ENCODE data around the gene LRRC14B. TPM values are rescaled to one million over a fixed set of nuclear protein-coding genes. Genes with fewer than 3 reads are reported as not detected.
A peak's percentile ranks its signal among the peaks of the same experiment; 100 is the strongest.

The LRRC14B gene
- total RNA-seq (2022) (not detected in 2 replicates), Bru-seq, nascent RNA (not detected), BruChase-seq, experiment 1, labeled RNA remaining after a 6-hour chase (not detected), BruChase-seq, experiment 2, labeled RNA remaining after a 2-hour chase (not detected)
- long read RNA-seq = 0 reads

DNA sequence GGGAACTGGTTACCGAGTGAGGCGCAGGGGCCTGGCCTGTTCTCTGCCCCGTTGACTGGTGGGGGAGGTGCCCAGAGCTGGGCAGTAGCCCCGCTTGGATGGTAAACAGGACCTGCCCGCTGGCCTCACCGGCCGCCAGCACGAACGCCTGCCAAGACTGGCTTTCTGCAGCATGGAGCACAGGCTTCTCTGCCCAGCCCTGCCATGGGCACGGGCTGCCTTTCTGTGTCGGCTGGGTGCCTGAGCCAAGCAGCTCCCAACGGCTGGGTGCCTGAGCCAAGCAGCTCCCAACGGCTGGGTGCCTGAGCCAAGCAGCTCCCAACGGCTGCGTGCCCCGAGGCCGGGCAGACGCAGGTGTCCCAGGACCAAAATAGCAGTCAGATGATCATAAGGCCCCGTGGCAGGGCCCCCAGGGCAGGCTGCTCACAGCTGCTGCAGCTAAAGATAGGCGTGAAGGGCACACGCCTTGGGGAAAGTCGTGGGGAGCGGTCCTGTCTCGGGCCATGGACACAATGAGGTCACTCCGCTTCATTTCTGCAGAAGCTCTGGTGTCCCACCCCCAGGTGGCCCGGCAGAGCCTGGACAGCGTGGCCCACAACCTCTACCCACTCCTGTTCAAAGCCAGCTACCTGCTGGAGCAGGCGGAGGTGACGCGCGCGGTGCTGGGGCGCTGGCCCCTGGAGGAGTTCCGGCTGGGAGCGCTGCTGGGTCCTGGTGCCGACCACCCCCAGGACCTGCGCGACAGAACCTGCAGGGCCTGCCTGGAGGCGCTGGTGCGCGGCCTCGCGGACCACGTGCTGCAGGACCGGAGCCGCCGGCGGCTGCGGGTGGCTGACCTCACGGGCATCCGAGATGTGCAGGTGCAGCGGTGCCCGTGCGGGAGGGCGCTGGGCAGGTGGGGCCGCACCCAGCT lies at the start of gene LRRC14B:
Gene LRRC14B, plus strand, starts transcription at position 460 of the 913 bp plus-strand sequence. Its CDS starts 44 bp downstream, at position 504.
- Mint-ChIP-seq H3K27ac (ENCODE audit: low read depth, unreplicated experiment) (no peak within 1 kb of the TSS), H3K9me3 (ENCODE audit: unreplicated experiment) (no peaks in the 10 kb centered on the region), H3K4me1 (ENCODE audit: insufficient read depth, unreplicated experiment) (no peaks in the 10 kb centered on the region), H3K27me3 (ENCODE audit: insufficient read depth, unreplicated experiment) (peaks cover 12% of the 10 kb centered on the region), H3K4me3 (ENCODE audit: unreplicated experiment) (no peak within 1 kb of the TSS), H3K36me3 (ENCODE audit: insufficient read depth, unreplicated experiment) (no peaks in the 10 kb centered on the region)
- intact Hi-C loops (cut with micrococcal nuclease) = no loop called here
- BruUV-seq (replicated peaks) = no TSS peak
- ChIA-PET CTCF (interaction anchor here (0.6 to 0.7 kb wide), 3 partner anchors 126 to 294 kb away, joined by 3 read pairs; no protein-coding TSS in a partner anchor), POLR2A (interaction anchor here (0.9 kb wide), 1 partner anchor 27 kb away, joined by 3 read pairs; the partner anchor contains the start of genes CCDC127 and SDHA)
- no peak for DNase-seq (ENCODE audit: unreplicated experiment)
- TF ChIP-seq, protein P1, sequence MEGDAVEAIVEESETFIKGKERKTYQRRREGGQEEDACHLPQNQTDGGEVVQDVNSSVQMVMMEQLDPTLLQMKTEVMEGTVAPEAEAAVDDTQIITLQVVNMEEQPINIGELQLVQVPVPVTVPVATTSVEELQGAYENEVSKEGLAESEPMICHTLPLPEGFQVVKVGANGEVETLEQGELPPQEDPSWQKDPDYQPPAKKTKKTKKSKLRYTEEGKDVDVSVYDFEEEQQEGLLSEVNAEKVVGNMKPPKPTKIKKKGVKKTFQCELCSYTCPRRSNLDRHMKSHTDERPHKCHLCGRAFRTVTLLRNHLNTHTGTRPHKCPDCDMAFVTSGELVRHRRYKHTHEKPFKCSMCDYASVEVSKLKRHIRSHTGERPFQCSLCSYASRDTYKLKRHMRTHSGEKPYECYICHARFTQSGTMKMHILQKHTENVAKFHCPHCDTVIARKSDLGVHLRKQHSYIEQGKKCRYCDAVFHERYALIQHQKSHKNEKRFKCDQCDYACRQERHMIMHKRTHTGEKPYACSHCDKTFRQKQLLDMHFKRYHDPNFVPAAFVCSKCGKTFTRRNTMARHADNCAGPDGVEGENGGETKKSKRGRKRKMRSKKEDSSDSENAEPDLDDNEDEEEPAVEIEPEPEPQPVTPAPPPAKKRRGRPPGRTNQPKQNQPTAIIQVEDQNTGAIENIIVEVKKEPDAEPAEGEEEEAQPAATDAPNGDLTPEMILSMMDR (IDR thresholded peaks at IDR 0.05; ENCODE audit: unreplicated experiment) = no peak

DNA sequence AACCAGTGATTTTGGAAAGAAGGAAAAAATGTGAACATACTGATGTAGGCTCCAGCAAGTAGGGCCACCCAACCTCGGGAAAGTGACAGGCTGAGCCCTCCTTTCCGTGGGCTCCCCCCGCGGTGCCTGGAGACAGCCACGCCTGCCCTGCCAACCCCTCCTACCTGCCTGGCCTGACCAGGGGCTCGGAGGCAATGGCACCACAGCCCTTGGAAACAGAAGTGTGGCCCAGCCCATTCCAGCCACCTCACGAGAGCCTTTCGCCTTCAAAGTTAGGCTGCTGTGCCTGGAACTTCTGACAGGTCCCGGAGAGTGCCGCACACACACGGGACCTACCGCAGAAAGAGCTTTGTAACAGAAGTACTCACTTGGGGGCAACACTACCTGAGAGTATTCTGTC lies 49.5 kb upstream of the LRRC14B start:
- TF ChIP-seq, protein P1 (IDR thresholded peaks at IDR 0.05; ENCODE audit: unreplicated experiment) = no peak
- BruUV-seq (replicated peaks) = no TSS peak
- peaks cover 6% of the 10 kb centered on the region for H3K9me3 Mint-ChIP-seq (ENCODE audit: unreplicated experiment)
- no peak overlapping the region for H3K27ac Mint-ChIP-seq (ENCODE audit: low read depth, unreplicated experiment)
- H3K27me3 Mint-ChIP-seq (ENCODE audit: insufficient read depth, unreplicated experiment) = peaks cover 33% of the 10 kb centered on the region
- H3K4me3 Mint-ChIP-seq (ENCODE audit: unreplicated experiment) = no peak overlapping the region
- ChIA-PET CTCF (no interaction called here), POLR2A (no interaction called here)
- DNase-seq (ENCODE audit: unreplicated experiment) = no peak
- H3K36me3 Mint-ChIP-seq (ENCODE audit: insufficient read depth, unreplicated experiment) = no peaks in the 10 kb centered on the region
- intact Hi-C loops (cut with micrococcal nuclease) = no loop called here
- H3K4me1 Mint-ChIP-seq (ENCODE audit: insufficient read depth, unreplicated experiment) = no peaks in the 10 kb centered on the region

DNA sequence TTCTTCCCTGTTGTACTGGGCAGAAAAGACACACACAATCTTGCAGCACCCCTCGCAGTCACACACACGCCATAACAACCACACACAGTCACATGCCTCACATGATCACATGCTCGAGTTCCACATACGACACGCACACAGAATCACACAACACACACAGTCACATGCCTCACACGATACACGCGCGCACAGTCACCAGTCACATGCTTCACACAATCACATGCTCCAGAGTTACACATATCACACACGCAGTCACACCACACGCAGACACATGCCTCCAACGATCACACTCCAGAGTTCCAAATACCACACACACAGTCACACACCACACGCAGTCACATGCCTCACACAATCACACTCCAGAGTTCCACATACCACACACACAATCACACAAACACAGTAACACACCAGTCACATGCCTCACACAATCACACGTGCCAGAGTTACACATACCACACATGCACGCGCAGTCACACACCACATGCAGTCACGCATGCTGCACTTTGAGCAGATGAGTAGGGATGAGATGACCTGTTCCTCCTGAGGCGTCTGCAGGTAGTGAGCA lies 49.0 kb upstream of the LRRC14B start:
- intact Hi-C loops (cut with micrococcal nuclease) = no loop called here
- H3K4me1 Mint-ChIP-seq (ENCODE audit: insufficient read depth, unreplicated experiment) = no peaks in the 10 kb centered on the region
- TF ChIP-seq, protein P1 (IDR thresholded peaks at IDR 0.05; ENCODE audit: unreplicated experiment) = no peak
- H3K36me3 Mint-ChIP-seq (ENCODE audit: insufficient read depth, unreplicated experiment) = no peaks in the 10 kb centered on the region
- H3K9me3 Mint-ChIP-seq (ENCODE audit: unreplicated experiment) = peaks cover 4% of the 10 kb centered on the region
- ChIA-PET CTCF (interaction anchor here (0.6 kb wide), 2 partner anchors 212 to 290 kb away, joined by 3 to 4 read pairs; no protein-coding TSS in a partner anchor), POLR2A (no interaction called here)
- peak overlapping the region; percentile 6 for H3K27ac Mint-ChIP-seq (ENCODE audit: low read depth, unreplicated experiment)
- no TSS peak for BruUV-seq (replicated peaks)
- H3K27me3 Mint-ChIP-seq (ENCODE audit: insufficient read depth, unreplicated experiment) = peaks cover 33% of the 10 kb centered on the region
- no peak overlapping the region for H3K4me3 Mint-ChIP-seq (ENCODE audit: unreplicated experiment)
- DNase-seq (ENCODE audit: unreplicated experiment) = no peak

DNA sequence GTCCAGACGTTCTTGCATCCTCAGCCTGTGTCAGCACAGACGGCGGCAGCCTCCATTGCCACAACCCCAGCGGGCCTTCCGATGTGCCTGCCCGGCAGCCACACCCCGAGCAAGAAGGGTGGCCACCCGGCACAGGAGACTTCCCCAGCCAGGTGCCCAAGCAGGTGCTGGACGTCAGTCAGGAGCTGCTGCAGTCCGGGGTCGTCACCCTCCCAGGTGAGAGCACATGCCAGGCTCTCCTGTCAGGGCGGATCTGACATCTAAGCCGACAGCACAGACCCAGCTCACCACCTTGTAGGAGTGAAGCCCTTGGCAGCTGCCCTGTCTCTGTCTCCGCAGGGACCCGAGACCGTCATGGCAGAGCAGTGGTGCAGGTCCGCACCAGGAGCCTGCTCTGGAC lies 48.3 kb upstream of the LRRC14B start:
- TF ChIP-seq, protein P1 (IDR thresholded peaks at IDR 0.05; ENCODE audit: unreplicated experiment) = no peak
- POLR2A ChIA-PET = no interaction called here
- intact Hi-C loops (cut with micrococcal nuclease) = no loop called here

More for the DNA sequence above, 48.3 kb upstream of the LRRC14B start:
- H3K9me3 Mint-ChIP-seq (ENCODE audit: unreplicated experiment) = peaks cover 12% of the 10 kb centered on the region
- H3K4me3 Mint-ChIP-seq (ENCODE audit: unreplicated experiment) = no peak overlapping the region
- CTCF ChIA-PET = interaction anchor here (0.6 kb wide), 1 partner anchor 289 kb away, joined by 3 read pairs; no protein-coding TSS in a partner anchor
- H3K36me3 Mint-ChIP-seq (ENCODE audit: insufficient read depth, unreplicated experiment) = no peaks in the 10 kb centered on the region
- H3K4me1 Mint-ChIP-seq (ENCODE audit: insufficient read depth, unreplicated experiment) = no peaks in the 10 kb centered on the region
- DNase-seq (ENCODE audit: unreplicated experiment) = no peak
- peak overlapping the region; percentile 6 for H3K27ac Mint-ChIP-seq (ENCODE audit: low read depth, unreplicated experiment)
- H3K27me3 Mint-ChIP-seq (ENCODE audit: insufficient read depth, unreplicated experiment) = peaks cover 33% of the 10 kb centered on the region
- no TSS peak for BruUV-seq (replicated peaks)

Measured in MCF 10A (cell line).